Brain microvascular endothelial cell (primary cell): ENCODE results near the gene ZNF232.
A peak's percentile ranks its signal among the peaks of the same experiment; 100 is the strongest.
"Not testable (repeated sequence)": the region's sequence is repeated elsewhere in the genome, so short reads cannot be mapped to it uniquely, and the experiment has no call there.

Source experiments
- DNase-seq: peaks from one replicate; pipeline ENCODE4 v3.0.0-alpha.2; 2020
- H3K27ac ChIP-seq: fragments of 250-450 bp; sonication (Bioruptor Pico); 2 replicates; pipeline ENCODE4 v1.5.1; 2020; ENCODE audit warnings: mild to moderate bottlenecking, moderate library complexity
- H3K27me3 ChIP-seq: fragments of 250-450 bp; sonication (Bioruptor Pico); replicated peaks from 2 replicates; pipeline ENCODE4 v1.5.1; 2020; ENCODE audit warnings: mild to moderate bottlenecking
- H3K36me3 ChIP-seq: fragments of 250-450 bp; sonication (Bioruptor Pico); replicated peaks from 2 replicates; pipeline ENCODE4 v1.5.1; 2020; ENCODE audit warnings: mild to moderate bottlenecking
- H3K4me3 ChIP-seq: 2 replicates; pipeline ENCODE4 v1.5.1; 2011; ENCODE audit warnings: low read depth, mild to moderate bottlenecking, control low read depth, low read length, moderate library complexity
- in situ Hi-C: cut with HindIII; loops from 2 replicates; pipeline ENCODE4 v1.10.0; 2017; ENCODE audit warnings: low sequenced_read_pairs, low pct_ligation_motif_present
- TF ChIP-seq, protein P1 (sequence below): IDR thresholded peaks from 2 replicates; pipeline ENCODE4 v1.5.1; 2011; ENCODE audit warnings: low read depth, mild to moderate bottlenecking, moderate library complexity, low read length, control low read depth, inconsistent platforms; ENCODE audit errors: missing control alignments

ZNF232 gene

DNA sequence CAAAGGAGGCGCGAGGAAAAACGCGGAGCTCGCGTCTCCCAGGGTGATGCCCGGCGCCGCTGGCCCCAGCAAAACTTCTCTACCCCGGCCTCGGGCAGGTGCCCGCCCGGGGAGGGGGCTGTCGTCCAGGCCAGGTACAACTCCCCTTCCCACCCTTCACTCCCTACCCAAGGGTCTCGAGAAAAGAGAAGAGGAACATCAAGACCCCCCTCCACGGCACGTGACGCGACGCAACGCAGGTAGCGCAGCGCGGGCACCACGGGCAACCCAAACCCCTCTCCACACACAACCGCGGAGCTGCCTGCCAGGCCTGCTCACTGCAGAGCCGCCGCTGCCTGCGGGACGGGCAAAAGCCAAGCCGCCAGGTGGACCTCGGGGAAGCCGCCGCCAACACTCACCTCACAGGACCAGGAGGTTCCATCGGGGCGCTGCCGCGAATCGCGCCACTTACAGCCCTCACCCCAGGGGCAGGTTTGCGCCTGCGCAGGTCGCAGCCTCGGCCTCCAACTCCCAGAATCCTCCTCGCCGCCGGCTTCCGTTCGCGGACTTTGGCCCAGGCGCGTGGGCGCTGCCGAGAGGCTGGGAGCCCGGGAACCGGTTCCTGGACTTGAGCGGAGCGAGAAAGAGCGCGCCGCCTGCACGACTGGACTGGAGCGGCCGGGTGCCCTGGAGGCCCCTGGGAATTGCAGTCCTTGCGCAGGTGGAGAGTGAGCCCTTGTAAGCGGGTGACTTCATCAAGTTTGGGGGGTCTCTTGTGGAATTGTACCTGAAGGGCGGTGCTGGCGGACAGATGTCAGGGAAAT, at the start of gene ZNF232:
Gene ZNF232, minus strand, starts transcription at position 477 of the 803 bp plus-strand sequence. Its CDS starts 56 bp downstream, at position 421.
- H3K4me3 ChIP-seq = peak within 1 kb of the TSS; percentile 80
- peaks cover 11% of the 10 kb centered on the region for H3K27me3 ChIP-seq
- in situ Hi-C loops = no loop called here
- peaks cover 16% of the 10 kb centered on the region for H3K36me3 ChIP-seq
- H3K27ac ChIP-seq = peak within 1 kb of the TSS; percentile 15
- peak; percentile 75 for DNase-seq
- TF ChIP-seq, protein P1, sequence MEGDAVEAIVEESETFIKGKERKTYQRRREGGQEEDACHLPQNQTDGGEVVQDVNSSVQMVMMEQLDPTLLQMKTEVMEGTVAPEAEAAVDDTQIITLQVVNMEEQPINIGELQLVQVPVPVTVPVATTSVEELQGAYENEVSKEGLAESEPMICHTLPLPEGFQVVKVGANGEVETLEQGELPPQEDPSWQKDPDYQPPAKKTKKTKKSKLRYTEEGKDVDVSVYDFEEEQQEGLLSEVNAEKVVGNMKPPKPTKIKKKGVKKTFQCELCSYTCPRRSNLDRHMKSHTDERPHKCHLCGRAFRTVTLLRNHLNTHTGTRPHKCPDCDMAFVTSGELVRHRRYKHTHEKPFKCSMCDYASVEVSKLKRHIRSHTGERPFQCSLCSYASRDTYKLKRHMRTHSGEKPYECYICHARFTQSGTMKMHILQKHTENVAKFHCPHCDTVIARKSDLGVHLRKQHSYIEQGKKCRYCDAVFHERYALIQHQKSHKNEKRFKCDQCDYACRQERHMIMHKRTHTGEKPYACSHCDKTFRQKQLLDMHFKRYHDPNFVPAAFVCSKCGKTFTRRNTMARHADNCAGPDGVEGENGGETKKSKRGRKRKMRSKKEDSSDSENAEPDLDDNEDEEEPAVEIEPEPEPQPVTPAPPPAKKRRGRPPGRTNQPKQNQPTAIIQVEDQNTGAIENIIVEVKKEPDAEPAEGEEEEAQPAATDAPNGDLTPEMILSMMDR = no peak

- DNase-seq, H3K27ac ChIP-seq, H3K27me3 ChIP-seq, H3K36me3 ChIP-seq, H3K4me3 ChIP-seq, in situ Hi-C loops: not testable (repeated sequence)
Observed at GRCh38 chr17:5160702-5161101, 49.0 kb upstream of the ZNF232 start.

GRCh38 chr17:5146122-5146521, 34.4 kb upstream of the ZNF232 start:
- H3K27ac ChIP-seq, H3K4me3 ChIP-seq, in situ Hi-C loops, DNase-seq, H3K36me3 ChIP-seq, H3K27me3 ChIP-seq: not testable (repeated sequence)

GRCh38 chr17:5142877-5143276, 31.2 kb upstream of the ZNF232 start:
- H3K27ac ChIP-seq, H3K4me3 ChIP-seq, H3K36me3 ChIP-seq, DNase-seq, H3K27me3 ChIP-seq, in situ Hi-C loops: not testable (repeated sequence)

DNA sequence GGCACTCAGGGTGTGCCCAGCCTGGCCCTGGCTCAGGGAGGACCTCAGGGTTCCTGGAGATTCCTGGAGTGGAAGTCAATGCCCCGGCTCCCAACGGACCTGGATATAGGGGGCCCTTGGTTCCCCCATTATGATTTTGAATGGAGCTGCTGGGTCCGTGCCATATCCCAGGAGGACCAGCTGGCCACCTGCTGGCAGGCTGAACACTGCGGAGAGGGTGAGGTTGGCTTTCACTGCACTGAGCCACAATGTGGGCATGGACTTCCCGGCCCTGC, 27.7 kb upstream of the ZNF232 start:
- Histone ChIP-seq H3K27ac (no peak overlapping the region), H3K4me3 (no peak overlapping the region), H3K36me3 (no peaks in the 10 kb centered on the region), H3K27me3 (no peaks in the 10 kb centered on the region)
- no peak for DNase-seq
- TF ChIP-seq, protein P1 = no peak
- in situ Hi-C loops = no loop called here

- no peak for DNase-seq
- TF ChIP-seq, protein P1 = no peak
- Histone ChIP-seq H3K27me3 (no peaks in the 10 kb centered on the region), H3K36me3 (no peaks in the 10 kb centered on the region), H3K4me3 (no peak overlapping the region), H3K27ac (no peak overlapping the region)
- in situ Hi-C loops = no loop called here
Observed at GRCh38 chr17:5138616-5139457, 27.2 kb upstream of the ZNF232 start.

DNA sequence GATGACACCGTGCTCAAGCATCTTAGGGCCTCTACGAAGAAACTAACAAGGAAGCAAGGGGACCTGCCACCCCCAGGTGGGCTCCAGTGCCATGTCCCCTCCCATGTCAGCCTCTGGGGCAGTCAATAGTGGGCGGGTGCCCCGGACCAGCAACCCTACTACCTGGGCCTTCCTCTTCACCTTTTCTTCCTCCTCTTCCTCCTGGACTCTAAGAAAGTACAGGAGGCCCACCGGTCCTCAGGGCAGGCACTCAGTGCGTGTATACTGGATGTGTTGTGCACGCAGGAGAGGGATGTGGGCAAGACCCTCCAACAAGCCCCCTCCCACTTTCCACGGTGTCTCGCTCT, 26.5 kb upstream of the ZNF232 start:
- in situ Hi-C loops, H3K27ac ChIP-seq, DNase-seq, H3K4me3 ChIP-seq, H3K36me3 ChIP-seq, H3K27me3 ChIP-seq: not testable (repeated sequence)

DNA sequence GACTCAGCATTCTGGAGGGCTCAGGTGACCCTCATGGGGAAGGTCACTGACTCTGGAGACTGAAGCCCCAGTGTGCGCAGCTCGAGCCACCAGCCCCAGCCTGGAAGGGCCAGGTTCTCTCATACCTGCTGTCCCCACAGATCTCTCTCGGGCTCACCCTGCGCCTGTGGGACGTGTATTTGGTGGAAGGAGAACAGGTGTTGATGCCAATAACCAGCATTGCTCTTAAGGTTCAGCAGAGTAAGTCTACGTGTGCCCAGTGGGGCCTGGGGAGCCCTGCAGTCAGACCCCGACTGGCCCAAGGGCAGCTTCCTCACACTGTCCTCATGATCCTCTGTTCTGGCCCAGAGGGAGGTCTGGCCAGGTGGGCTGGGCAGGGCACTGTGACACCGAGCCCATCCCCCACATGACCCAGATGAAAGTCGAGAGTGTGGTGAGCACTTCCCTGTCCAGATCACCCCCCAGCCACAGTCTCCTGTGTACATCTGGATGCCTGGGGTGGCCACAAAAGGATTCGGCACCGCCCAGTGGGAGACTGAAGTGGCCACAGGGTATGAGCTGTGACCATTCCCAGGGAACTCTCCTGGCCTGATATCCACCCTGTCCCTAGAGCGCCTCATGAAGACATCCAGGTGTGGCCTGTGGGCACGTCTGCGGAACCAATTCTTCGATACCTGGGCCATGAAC, 26.0 kb upstream of the ZNF232 start:
- DNase-seq, in situ Hi-C loops, H3K27ac ChIP-seq: not testable (repeated sequence)

DNA sequence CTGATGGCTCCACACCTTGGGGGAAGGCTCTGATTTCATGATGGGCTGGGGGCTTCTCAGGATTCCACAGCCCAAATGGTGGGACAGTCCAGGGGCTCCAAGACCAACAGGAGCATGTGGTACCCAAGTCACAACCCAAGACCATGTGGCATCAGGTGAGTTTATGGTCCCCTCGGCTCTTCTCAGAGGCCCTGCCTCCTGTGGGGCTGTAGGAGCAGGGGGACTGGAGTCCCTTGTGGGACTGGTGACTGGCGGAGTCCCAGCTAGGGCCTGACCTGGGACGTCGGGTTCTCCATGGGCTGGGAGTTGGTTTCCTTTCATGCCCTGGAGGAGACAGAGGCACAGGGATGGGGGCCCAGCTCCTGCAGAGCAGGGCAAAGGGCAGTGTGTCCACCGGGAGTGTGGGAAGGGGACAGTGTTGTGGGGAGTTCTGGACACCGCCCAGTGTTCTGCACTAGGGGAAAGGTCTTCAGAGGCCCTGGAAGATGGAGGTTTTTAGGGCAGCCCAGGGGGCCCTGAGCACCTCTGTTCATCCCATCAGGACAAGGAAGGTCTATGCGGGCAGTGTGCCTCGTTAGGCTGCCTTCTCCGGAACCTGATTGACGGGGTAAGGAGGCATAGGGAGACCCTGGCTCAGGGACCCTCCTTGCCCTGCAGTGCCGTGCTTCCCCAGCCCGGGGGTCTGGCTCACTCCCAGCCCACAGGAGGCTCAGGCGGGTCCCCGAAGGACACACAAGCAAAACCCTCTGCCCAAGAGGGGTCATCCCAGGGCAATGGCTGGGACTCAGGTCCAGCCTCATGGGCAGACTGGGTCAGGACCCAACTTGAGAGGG, 25.1 kb upstream of the ZNF232 start:
- H3K27ac ChIP-seq, H3K4me3 ChIP-seq, H3K36me3 ChIP-seq, in situ Hi-C loops, H3K27me3 ChIP-seq, DNase-seq: not testable (repeated sequence)

More for the DNA sequence above, 26.0 kb upstream of the ZNF232 start:
- H3K27me3 ChIP-seq, H3K4me3 ChIP-seq, H3K36me3 ChIP-seq: not testable (repeated sequence)
